HG03354 (cell line): ENCODE data around the gene MAGOHB.
"Not testable (repeated sequence)": the region's sequence is repeated elsewhere in the genome, so short reads cannot be mapped to it uniquely, and the experiment has no call there.

Experiments used
- ATAC-seq: cut with Tn5 transposase; IDR thresholded peaks from one replicate; pipeline ENCODE4 v1.9.1; 2021; ENCODE audit warnings: mild to moderate bottlenecking; ENCODE audit not compliant: unreplicated experiment, poor library complexity, severe bottlenecking

Gene MAGOHB

DNA sequence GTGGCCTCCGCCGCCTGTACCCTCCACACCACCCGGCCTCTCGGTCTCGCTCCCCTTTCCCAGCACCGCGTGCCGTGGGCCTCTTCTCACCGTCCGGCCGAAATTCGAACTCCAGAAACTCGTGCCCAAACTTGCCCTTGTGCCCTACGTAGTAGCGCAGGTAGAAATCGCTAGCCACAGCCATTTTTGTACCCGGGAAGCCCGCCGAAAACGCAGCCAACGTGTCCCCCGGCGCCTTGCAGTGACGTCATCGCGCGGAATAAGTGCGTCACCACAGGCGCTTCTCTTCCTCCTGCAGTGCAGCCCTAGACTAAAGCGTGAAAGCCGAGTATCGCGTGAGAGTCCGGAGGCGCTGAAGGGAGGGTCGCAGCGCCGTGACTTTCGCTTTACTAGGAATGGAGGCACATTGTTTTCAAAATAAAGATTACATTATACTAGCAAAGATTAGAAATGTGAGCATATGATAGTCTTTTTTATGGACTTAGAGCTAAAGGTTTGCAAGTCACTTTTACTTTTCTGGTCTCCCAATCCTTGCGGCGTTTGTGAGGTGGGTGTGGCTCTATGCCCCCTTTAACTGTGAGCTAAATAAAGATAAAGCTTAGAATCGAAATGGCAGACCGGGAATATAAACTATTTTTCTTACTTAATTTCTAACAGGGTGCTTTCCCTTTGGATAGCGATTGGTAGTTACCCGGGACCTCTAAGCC, at the start of gene MAGOHB:
Gene MAGOHB (minus strand): TSS at position 261 of the 707 bp plus-strand sequence. CDS start 77 bp downstream, at position 184.
- ATAC-seq, result peak; percentile 98

DNA sequence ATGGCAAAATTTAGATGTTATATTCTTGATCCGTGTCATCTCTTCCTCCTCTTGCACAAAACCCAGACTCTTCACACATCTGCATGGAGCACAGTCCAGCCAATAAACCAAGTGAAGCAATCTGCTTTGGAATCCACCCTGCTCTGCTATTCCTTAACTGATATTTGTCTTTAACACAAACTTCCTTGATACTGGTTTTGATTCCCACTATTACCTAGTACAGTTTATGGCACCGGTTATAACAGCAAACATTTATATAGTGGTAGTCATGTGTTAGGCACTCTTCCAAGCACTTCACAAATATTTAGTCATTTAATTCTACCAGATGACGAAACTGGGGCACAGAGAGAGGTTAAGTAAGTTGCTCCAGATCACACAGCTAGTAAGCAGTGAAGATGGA, 47.9 kb upstream of the MAGOHB start:
- no peak for ATAC-seq

DNA sequence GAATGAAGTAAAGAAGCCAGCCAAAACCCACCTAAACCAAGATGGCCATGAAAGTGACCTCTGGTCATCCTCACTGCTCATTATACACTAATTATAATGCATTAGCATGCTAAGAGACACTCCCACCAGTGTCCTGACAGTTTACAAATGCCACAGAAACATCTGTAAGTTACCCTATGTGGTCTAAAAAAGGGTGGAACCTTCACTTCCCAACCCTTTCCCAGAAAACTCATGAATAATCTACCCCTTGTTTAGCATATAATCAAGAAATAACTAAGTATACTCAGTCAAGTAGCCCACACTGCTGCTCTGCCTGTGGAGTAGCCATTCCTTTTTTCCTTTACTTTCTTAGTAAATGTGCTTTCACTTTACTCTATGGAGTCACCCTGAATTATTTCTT, 40.6 kb upstream of the MAGOHB start:
- no peak for ATAC-seq

DNA sequence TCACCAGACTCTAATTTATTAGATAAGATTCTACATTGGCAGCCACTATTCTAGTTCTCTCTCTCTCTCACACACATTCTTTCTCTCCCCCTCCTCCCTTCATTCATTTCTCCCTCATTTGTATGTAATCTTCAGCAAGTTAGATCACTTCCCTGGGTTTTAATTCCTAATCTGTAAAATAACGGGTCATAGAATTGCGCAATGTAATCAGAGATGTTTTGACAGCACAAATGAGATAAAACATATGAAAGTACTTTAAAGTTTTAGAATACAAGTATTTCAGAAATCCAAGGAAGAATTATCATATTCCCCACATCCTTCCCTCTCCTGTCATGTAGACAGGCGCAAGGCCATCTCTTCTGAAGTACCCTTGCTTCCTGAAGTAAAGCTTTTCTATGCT, 38.8 kb upstream of the MAGOHB start:
- no peak for ATAC-seq

DNA sequence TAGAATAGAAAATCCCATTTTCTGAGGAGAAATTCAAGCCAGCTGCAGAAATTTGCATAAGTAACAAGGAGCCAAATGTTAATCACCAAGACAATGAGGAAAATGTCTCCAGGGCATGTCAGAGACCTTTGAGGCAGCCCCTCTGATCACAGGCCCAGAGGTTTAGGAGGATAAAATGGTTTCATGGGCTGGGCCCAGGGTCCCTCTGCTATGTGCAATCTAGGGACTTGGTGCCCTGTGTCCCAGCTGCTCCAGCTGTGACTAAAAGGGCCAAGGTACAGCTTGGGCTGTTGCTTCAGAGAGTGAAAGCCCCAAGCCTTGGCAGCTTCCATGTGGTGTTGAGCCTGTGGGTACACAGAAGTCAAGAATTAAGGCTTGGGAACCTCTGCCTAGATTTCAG, 33.2 kb upstream of the MAGOHB start:
- not testable (repeated sequence) for ATAC-seq

DNA sequence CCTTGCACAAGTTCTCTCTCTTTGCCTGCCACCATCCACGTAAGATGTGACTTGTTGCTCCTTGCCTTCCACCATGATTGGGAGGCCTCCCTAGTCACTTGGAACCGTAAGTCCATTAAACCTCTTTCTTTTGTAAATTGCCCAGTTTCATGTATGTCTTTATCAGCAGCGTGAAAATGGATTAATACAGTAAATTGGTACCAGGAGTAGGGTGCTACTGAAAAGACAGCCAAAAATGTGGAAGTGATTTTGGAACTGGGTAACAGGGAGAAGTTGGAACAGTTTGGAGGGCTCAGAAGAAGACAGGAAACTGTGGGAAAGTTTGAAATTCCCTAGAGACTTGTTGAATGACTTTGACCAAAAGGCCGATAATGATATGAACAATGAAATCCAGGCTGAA, 32.5 kb upstream of the MAGOHB start:
- ATAC-seq, result no peak

DNA sequence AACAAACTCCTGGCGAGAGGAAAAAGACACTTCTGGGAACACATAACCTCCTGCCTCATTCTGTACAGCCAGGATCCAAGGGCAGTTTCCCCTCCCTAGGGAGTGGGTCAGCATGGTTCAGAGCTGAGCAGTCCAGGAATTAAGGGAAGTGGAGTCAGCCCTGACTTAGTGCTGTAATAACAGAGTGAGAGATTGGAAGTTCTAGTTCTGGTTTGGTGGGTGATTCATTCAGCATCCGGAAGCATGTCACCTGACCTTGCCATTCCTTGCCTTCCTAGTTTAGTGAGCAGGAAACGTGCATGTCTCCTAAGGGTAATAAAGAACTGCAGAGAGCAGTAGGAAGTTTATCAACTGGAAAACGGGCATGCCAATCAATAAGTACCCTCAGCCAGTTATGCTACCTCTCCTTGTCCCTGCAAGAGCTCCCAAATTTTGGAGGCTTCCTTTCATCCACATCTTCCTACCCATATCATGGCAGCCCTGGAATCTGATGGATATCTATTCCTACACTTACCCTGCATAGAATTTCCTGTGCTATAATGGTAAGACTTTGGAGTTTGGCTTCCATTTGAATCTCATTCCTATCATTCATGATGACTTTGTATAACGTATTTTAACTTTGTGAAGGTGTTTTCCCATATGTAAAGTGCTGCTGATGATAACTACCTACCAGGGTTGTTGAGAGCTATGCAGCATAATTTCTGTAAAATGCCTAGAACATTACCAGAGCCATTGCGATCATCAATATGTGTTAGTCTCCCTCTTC, 28.5 kb upstream of the MAGOHB start:
- ATAC-seq, result no peak

DNA sequence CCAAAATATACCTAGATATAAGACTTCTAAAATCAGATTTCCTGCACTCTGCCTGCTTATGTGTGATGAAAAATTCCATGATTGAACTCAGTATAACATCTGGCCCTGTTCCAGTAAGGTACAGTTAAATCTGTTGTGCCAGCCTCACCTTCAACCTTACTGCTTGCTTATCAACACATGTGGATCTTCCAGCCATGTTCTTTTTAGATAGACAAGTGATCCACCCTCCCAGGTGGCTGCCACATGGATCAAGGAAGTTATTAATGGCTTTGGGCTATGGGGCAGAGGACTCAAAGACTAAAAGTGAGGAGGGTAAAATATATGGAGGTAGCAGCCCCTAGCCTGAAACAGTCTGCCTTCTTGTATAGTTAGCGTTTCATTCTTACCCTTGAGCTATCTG, 25.3 kb upstream of the MAGOHB start:
- ATAC-seq, result no peak

DNA sequence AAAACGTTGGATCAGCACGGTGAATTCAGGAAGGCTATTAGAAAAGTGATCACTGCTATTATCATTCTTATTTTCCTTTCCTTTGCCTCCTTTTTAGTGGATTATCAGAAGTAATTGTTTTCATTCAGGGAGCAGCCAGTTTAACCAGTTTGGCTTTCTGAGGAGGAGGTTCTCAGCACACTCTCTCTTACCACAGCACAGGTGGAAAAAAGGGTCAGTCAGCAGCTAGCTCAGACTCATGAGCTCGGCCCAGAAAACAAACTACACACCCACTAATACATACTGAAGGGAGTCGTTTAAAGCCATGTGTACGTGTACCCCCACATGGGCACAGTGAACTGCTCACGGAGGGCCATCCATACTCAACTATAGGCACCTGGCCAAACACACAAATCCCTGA, 23.2 kb upstream of the MAGOHB start:
- ATAC-seq, result no peak

DNA sequence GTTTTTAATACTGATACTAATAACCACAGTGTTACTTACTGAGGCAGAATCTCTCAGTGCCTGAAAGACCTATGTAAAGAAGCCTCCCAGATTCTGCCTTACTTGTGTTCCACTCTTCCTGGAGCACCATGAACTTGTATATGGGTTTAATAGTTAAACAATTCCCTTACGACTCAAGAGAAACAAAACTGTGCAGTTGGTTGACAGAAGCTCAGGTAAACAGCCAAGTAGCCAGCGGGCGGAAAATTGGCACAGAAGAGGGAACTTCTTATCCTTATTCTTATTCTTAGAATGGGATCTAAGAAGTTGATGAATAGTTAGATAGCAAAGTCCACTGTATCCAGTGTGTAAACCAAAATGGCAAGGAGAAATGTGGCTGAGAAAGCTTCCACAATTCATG, 22.7 kb upstream of the MAGOHB start:
- no peak for ATAC-seq

DNA sequence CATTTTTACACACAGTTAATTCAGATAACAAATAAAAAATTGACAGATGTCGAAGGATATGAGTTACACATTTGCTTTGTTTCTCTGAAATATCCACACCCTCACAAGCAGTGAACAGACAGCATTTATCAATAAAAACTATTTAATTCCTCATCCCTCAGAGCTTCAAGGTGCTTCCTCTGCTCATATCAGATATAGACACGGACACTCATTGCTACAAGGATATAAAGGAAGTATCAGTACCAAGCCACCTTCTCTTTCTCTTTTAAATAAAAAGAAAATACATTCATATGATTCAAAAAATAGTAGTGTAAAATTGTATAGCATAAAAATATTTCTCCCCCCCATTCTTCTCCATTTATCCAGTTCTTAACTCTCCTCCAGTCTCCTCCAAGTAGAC, 21.9 kb upstream of the MAGOHB start:
- ATAC-seq, result no peak

DNA sequence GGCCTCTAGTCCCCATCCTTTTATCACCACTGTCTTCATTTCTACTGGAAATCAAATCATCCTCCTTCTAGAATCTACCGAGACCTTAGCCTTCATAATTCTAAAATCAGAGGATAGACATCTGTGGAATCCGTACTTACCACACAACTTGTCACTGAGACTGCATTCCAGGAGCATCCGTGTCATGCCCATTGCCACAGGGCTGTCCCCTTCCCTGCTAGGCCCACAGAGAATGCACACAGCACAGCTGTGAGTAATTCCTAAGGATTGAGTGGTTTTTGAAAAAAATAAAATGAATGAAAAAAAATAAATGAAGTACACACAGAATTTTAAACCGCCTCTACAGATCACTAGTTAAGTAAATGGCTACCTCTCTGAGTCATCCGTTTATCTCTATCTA, 21.0 kb upstream of the MAGOHB start:
- no peak for ATAC-seq

DNA sequence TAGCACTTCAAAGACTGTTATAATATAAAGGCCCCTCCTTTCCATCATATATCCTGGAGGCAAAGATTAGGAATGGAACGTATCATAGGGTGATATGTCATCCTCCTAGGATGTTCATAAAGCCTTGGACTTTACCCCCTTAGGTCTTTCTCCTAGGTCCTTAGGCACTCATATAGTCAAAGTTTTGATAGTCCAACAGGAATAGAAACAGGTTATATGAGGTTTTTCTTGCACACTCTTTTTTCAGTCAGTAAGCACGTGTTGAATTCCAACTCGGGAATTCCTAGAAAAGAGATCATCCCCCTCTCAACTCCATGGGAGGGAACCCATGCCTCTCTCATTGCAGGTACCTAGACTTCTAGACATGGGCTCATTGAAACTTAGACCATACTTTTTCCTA, 20.1 kb upstream of the MAGOHB start:
- ATAC-seq, result no peak

DNA sequence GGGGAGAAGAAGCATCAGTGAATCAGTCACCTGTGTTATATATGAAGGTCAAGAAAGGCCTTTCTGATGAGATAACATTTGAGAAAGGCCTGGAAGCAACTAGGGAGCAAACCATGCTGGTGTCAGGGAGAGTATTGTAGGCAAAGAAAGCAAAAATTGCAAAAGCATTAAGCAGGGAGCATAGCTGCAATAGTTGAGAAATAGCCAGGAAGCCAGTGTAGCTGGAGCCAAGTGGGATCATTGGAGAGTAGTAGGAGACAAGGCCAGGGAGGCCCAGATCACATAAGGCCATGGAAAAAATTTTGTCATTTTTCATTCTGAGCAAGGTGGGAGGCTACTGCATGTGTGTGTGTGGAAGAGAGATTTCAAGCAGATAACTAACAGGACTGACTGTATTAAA, 18.8 kb upstream of the MAGOHB start:
- no peak for ATAC-seq

DNA sequence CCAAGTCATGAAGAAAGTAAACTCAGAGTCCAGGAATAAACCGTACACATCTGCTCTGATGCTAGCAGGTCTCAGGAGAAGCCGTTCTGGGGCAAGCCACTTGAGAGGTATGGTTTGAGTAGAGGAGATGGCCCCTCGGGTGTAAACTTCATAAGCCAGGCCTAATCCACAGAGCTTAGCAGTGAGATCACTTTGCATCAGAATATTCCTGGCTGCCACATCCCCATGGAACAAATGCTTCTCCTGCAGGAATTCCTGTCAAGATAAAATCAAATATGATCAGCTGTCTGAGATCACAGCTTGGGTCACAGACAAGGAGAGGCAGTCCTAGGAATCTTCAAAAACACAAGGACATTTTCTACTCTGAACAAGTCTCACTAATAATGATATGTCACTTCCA, 11.2 kb upstream of the MAGOHB start:
- ATAC-seq, result no peak

DNA sequence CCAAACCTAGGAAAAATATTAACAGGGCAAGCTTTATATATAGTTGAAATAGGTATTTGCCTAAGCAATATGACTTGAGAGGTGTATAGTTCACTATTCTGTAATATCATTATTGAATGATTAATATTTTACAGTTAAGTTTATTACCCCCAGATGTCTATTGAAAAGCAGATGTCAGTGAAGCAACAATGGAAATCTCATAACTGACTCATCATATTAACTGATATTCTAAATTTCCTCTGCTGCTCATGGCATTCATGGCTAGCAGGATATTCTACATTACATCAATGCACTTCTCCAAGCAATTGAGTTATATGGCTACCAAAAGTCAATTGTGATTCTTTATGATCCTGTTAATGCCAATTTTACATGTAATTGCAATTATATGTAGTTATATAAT, 9.7 kb upstream of the MAGOHB start:
- ATAC-seq, result no peak

DNA sequence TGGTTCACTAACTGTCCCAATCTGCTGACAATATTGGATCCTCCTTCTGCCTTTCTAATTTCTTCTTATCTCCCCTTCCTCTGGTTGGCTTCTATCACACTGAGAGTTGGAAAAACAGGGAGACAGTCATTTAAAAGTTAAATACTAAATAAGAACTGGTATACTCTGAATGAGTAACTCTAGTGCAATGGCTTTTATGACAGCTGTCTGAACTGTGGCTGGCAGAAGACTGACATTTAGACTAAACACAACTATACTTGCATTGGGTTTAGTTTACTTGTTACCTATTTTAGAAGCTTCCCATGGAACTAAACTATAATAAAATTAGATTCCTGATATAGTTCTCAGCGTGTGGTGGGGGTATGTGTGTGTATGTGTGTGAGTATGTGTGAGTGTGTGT, 7.9 kb upstream of the MAGOHB start:
- ATAC-seq, result no peak

DNA sequence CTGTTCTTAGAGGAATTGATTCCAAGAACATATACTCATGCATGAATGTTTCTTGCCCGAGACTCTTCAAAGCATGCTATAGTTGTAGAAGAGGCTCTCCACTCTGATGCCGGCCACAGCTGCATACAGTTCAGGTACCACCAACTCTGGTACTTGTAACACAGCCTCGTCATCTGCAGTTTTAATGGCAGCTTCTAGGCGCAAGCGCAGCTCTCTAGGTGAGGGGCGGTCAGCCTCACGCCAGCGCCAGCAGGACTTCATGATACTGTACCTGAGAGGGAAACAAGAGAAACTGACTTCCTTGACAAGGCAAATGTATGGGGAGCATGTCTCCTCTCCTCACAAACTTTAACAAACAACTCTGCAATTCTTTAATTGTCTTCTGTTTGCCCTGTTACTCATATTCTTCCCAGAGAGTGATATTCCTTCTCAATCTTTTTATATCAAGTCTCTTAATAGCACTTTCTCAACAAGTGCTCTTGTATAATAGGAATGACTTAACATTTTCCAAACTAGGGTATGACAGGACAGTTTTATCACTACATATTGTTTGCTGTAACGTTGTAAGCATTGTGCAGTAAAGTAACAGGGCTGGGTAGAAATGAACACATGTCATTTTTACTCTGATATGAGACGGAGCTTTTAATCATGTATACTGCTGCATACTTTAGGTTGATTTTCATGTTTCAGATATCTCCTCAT, 6.8 kb upstream of the MAGOHB start:
- ATAC-seq, result no peak

DNA sequence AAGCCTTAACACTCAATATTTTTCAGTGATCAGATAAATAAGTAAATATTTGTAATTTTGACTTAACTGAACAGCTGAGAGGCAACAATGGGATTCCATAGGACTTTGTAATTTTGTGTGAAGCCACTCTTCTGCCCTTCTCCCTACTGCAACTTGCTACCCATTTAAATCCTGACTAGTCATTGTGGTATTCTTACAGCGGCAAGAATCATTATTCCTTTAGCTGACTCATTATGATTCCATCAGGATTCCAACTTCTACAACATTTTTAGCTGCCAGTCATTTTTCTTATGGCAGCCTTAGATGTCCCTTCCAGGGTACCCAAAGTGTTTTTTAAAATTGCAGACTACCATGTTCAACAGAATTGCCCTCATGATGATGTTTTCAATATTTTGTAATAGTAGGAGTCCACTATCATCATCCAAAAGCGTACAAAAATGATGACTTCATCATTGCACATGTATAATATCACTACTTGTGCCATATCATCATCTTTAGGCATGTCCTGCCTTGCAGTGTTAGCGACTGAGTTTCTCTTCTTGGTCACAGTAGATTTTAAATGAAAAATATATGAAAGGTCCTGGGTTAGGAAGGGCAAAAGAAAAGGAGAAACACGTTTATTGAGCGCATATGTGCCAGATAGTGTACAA, 5.1 kb upstream of the MAGOHB start:
- no peak for ATAC-seq

DNA sequence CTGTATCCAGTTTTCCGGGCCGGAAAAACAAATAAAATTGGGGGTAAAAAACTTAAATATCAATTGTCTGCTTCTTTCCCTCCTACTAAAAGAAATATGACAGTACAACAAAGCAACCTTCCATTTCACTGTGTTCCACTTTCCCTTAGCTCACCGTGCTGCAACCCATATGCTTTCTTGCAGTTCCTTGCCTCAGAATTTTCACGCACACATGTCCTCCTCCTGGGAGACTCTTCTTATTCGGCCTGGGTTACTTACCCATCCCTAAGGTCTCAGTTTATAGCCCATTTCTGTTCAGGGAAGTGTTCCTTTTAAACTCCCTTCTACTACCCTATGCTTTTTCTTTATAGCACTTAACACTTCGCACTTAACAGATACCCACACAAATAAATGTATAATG, 4.5 kb upstream of the MAGOHB start:
- no peak for ATAC-seq
